ENCODE results near the gene USP7.

- TF ChIP-seq CTCF (IDR thresholded peaks at IDR 0.05) (no peak), POLR2A (IDR thresholded peaks at IDR 0.05) (no peak)
Measured at GRCh38 chr16:9000664-9001063, 37.0 kb upstream of the USP7 start.

Measured in testis (tissue), 2 donors.